Tibial nerve (tissue), 4 donors: Measurements from ENCODE around the gene SMIM22.

Experiments used
- CTCF ChIP-seq, 5 experiments: fragments of 200-600 bp in 3 of 5; fragments of 450-650 bp in 2 of 5; sonication (generic) in 3 of 5; IDR thresholded peaks; one replicate each; pipeline ENCODE4 v1.5.1; 2016 to 2019; ENCODE audit warnings: antibody characterized with exemption in 5 of 5, mild to moderate bottlenecking in 3 of 5, moderate library complexity in 2 of 5
- EP300 ChIP-seq, 2 donors: sonication (generic); formaldehyde crosslinking; IDR thresholded peaks; one replicate each; pipeline ENCODE4 v1.6.1; 2017; ENCODE audit warnings: antibody characterized with exemption in 2 of 2, mild to moderate bottlenecking in 1 of 2

GRCh38 chr16:4826526-4826925 is 31.4 kb downstream of the SMIM22 start:
- TF ChIP-seq CTCF (IDR thresholded peaks at IDR 0.05) (no peak), EP300 (IDR thresholded peaks at IDR 0.05) (no peak)
